Small intestine (tissue), 7 donors: Measurements from ENCODE around the gene SPARCL1. TPM values are rescaled to one million over a fixed set of nuclear protein-coding genes. Genes with fewer than 3 reads are reported as not detected.
A peak's percentile ranks its signal among the peaks of the same experiment; 100 is the strongest.
"Not testable (repeated sequence)": the region's sequence is repeated elsewhere in the genome, so short reads cannot be mapped to it uniquely, and the experiment has no call there.

ENCODE experiments used
- DNase-seq, 2 donors: peaks; one replicate each; pipeline versions ENCODE4 v3.0.0 to v3.0.0-alpha.2; 2013
- FAIRE-seq: peaks from 2 replicates; lab custom pipeline; 2012; peaks lifted over from hg19 to GRCh38; lab: Jason Lieb, UNC
- H3K27ac ChIP-seq, 3 donors: one replicate each; pipeline ENCODE4 v1.5.1; 2013; ENCODE audit warnings: low read length in 2 of 3, mild to moderate bottlenecking in 2 of 3, control low read depth in 1 of 3, inconsistent platforms in 1 of 3, low read depth in 1 of 3, moderate library complexity in 1 of 3
- H3K27me3 ChIP-seq, 3 donors: one replicate each; pipeline ENCODE4 v1.6.1; 2013; ENCODE audit warnings: low read length in 3 of 3, inconsistent platforms in 1 of 3; ENCODE audit not compliant: control insufficient read depth in 3 of 3, insufficient read depth in 3 of 3
- H3K36me3 ChIP-seq, 3 donors: one replicate each; pipeline ENCODE4 v1.6.1; 2013; ENCODE audit warnings: low read length in 3 of 3, inconsistent platforms in 1 of 3, low read depth in 1 of 3, mild to moderate bottlenecking in 1 of 3, moderate library complexity in 1 of 3; ENCODE audit not compliant: control insufficient read depth in 3 of 3, insufficient read depth in 2 of 3
- H3K4me1 ChIP-seq, 3 donors: one replicate each; pipeline ENCODE4 v1.6.1; 2013; ENCODE audit warnings: low read length in 2 of 3, inconsistent platforms in 1 of 3, low read depth in 1 of 3, mild to moderate bottlenecking in 1 of 3, moderate library complexity in 1 of 3; ENCODE audit not compliant: control insufficient read depth in 3 of 3, insufficient read depth in 2 of 3
- H3K4me3 ChIP-seq, 3 donors: one replicate each; pipeline ENCODE4 v1.5.1; 2013; ENCODE audit warnings: low read length in 3 of 3, control low read depth in 1 of 3, inconsistent platforms in 1 of 3, low read depth in 1 of 3, mild to moderate bottlenecking in 1 of 3, moderate library complexity in 1 of 3
- H3K9me3 ChIP-seq, 2 donors: one replicate each; pipeline ENCODE4 v1.6.1; 2013; ENCODE audit warnings: low read depth in 1 of 2, low read length in 1 of 2; ENCODE audit not compliant: control insufficient read depth in 2 of 2, insufficient read depth in 1 of 2
- WGBS, 3 donors: extraction: QIAGEN DNeasy Blood & Tissue Kit; methylation state at CpG; one replicate each; pipeline ENCODE4 v1.1.7; 2013; 5-methylcytosine and 5-hydroxymethylcytosine counted together
- polyA plus RNA-seq, 4 donors: library from polyadenylated mRNA; stranded (reverse) in 3 of 4; unstranded in 1 of 4; fragments of 200-250 nt in 3 of 4; fragments of 120-200 nt in 1 of 4; gene quantifications; one replicate each; pipeline versions ENCODE4 v1.2.1 to v1.2.3, GENCODE V29; 2013
- donor health status: healthy with polysubstance abuse.
- donor health status: control.
- donor health status: control.
- donor health status: Bipolar disorder and iron deficiency.
- donor health status: healthy.

SPARCL1 gene
- polyA plus RNA-seq, 4 donors, result 5.1 to 354 (median 40.4) TPM

- FAIRE-seq (no peak), DNase-seq (no peak)
- Histone ChIP-seq H3K4me3 (no peak overlapping the region), H3K4me1 (no peaks in the 10 kb centered on the region), H3K27me3 (no peaks in the 10 kb centered on the region), H3K27ac (no peak overlapping the region), H3K36me3 (peaks cover 0 to 3% (median 0%) of the 10 kb centered on the region in 3 donors), H3K9me3 (no peaks in the 10 kb centered on the region)
- 82 to 86% (median 84%) methylated on average over 6 of the region's 6 CpGs for WGBS, 3 donors
These were observed 59.8 kb downstream of the SPARCL1 start for GRCh38 chr4:87469390-87469789.

- Histone ChIP-seq H3K9me3 (no peaks in the 10 kb centered on the region), H3K4me1 (no peaks in the 10 kb centered on the region), H3K36me3 (peaks cover 0 to 3% (median 0%) of the 10 kb centered on the region in 3 donors), H3K27me3 (no peaks in the 10 kb centered on the region), H3K27ac (no peak overlapping the region), H3K4me3 (no peak overlapping the region)
- FAIRE-seq (peak; percentile 23), DNase-seq (peak; percentile 61 to 68)
- WGBS, 3 donors, result 49 to 60% (median 59%) methylated on average over 7 of the region's 7 CpGs
These were observed 63.3 kb downstream of the SPARCL1 start for GRCh38 chr4:87465739-87466366.

- 83 to 93% (median 93%) methylated on average over 2 of the region's 2 CpGs for WGBS, 3 donors
- Histone ChIP-seq H3K9me3 (no peaks in the 10 kb centered on the region), H3K36me3 (peaks cover 0 to 7% (median 7%) of the 10 kb centered on the region in 3 donors), H3K27ac (no peak overlapping the region), H3K27me3 (no peaks in the 10 kb centered on the region), H3K4me3 (no peak overlapping the region), H3K4me1 (no peaks in the 10 kb centered on the region)
- FAIRE-seq, result no peak
- no peak for DNase-seq
These were observed 67.1 kb downstream of the SPARCL1 start for GRCh38 chr4:87462102-87462501.

- Histone ChIP-seq H3K4me3 (no peak overlapping the region), H3K36me3 (peaks cover 4 to 9% (median 7%) of the 10 kb centered on the region in 3 donors), H3K9me3 (no peaks in the 10 kb centered on the region), H3K4me1 (peaks cover 0 to 5% (median 0%) of the 10 kb centered on the region in 3 donors), H3K27me3 (no peaks in the 10 kb centered on the region), H3K27ac (no peak overlapping the region)
- FAIRE-seq, result no peak
- no peak for DNase-seq
These were observed 67.9 kb downstream of the SPARCL1 start for GRCh38 chr4:87461281-87461700.

- H3K4me1 ChIP-seq, result peaks cover 0 to 5% (median 0%) of the 10 kb centered on the region in 3 donors
- H3K9me3 ChIP-seq, result no peaks in the 10 kb centered on the region
- no peak overlapping the region for H3K27ac ChIP-seq
- H3K36me3 ChIP-seq, result peaks cover 4 to 13% (median 9%) of the 10 kb centered on the region in 3 donors
- no peak overlapping the region for H3K4me3 ChIP-seq
- FAIRE-seq (no peak), DNase-seq (no peak)
- H3K27me3 ChIP-seq, result no peaks in the 10 kb centered on the region
- 95 to 99% (median 97%) methylated on average over 4 of the region's 4 CpGs for WGBS, 3 donors
These were observed 70.3 kb downstream of the SPARCL1 start for GRCh38 chr4:87458913-87459312.

GRCh38 chr4:87451537-87451936 is 77.6 kb downstream of the SPARCL1 start:
- FAIRE-seq, result no peak
- Histone ChIP-seq H3K4me1 (peaks cover 0 to 3% (median 0%) of the 10 kb centered on the region in 3 donors), H3K36me3 (peaks cover 5 to 34% (median 6%) of the 10 kb centered on the region in 3 donors)

GRCh38 chr4:87446375-87446774 is 82.8 kb downstream of the SPARCL1 start:
- peaks cover 8 to 23% (median 9%) of the 10 kb centered on the region in 3 donors for H3K36me3 ChIP-seq
- not testable (repeated sequence) for H3K4me3 ChIP-seq, H3K9me3 ChIP-seq, FAIRE-seq, H3K4me1 ChIP-seq, H3K27ac ChIP-seq, H3K27me3 ChIP-seq
- WGBS, 3 donors, result 29 to 74% (median 44%) methylated on average over 6 of the region's 6 CpGs
- peak; percentile 60 to 83 for DNase-seq

More at GRCh38 chr4:87451537-87451936, 77.6 kb downstream of the SPARCL1 start:
- Histone ChIP-seq H3K27ac (no peak overlapping the region), H3K4me3 (no peak overlapping the region), H3K9me3 (no peaks in the 10 kb centered on the region), H3K27me3 (no peaks in the 10 kb centered on the region)
- no peak for DNase-seq

GRCh38 chr4:87445964-87446363 is 83.2 kb downstream of the SPARCL1 start:
- WGBS, 3 donors, result 24 to 66% (median 38%) methylated on average over 3 of the region's 3 CpGs
- Histone ChIP-seq H3K9me3 (no peaks in the 10 kb centered on the region), H3K4me1 (no peaks in the 10 kb centered on the region), H3K4me3 (no peak overlapping the region), H3K36me3 (peaks cover 8 to 21% (median 9%) of the 10 kb centered on the region in 3 donors), H3K27me3 (no peaks in the 10 kb centered on the region), H3K27ac (peak overlapping the region in 2 of 3 donors; percentile 20 to 21)
- DNase-seq (peak; percentile 27 to 41), FAIRE-seq (no peak)
